Measurements from ENCODE around the gene FBXW8. TPM values are rescaled to one million over a fixed set of nuclear protein-coding genes. Genes with fewer than 3 reads are reported as not detected.
"Not testable (repeated sequence)": the region's sequence is repeated elsewhere in the genome, so short reads cannot be mapped to it uniquely, and the experiment has no call there.

Gene FBXW8
- polyA plus RNA-seq, 3 donors = 22.0 to 23.7 (median 22.8) TPM

DNA sequence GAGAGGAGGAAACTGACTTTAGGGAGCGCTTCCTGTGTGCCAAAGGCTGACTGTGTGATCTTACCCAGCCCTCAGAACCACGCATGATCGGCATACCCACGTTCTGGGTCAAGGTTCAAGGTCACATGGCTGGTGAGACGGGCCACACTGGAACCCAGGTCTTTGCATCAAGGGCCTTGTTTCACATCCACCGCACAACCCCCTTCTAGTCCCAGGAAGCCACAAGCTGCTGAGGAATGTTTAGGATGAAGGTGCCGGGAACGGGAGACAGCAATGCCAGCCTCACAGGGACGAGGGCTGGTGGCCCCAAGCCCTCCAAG, 137.8 kb downstream of the FBXW8 start:
- no peak for DNase-seq (ENCODE audit: low read depth in 3 of 3, low spot score in 2 of 3)

DNA sequence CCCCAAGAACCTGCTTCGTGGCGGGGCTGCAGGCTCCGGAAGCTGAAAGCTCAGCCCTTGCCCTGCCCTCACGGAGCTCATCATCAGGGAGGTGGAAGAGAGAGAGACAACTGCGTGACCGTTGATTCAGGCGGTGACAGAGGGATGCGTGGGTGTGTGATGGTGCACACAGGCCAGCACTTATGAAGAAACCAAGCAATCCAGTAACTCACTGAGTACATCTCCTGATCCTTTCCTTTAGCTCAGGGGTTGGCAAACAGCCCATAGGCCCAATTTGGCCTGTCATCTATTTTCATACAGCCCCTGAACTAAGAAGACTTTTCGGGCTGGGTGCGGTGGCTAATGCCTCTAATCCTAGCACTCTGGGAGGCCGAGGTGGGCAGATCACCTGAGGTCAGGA, 138.5 kb downstream of the FBXW8 start:
- DNase-seq (ENCODE audit: low read depth in 3 of 3, low spot score in 2 of 3) = no peak

DNA sequence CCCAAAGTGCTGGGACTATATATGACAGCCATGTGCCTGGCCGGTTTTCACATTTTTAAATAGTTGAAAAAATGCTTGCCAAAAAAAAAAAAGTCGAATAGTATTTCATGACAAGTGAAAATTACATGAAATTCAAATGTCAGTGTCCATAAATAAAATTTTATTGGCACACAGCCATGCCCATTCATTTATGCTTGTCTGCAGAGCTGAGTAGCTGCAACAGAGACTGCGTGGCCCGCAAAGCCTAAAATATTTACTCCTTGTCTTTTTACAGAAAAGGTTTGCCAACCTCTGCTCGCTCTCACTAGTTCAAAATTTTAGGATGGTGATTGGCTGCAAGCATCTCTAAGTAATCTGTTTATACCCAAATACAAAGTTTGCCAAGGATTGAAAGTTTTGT, 139.3 kb downstream of the FBXW8 start:
- no peak for DNase-seq (ENCODE audit: low read depth in 3 of 3, low spot score in 2 of 3)

DNA sequence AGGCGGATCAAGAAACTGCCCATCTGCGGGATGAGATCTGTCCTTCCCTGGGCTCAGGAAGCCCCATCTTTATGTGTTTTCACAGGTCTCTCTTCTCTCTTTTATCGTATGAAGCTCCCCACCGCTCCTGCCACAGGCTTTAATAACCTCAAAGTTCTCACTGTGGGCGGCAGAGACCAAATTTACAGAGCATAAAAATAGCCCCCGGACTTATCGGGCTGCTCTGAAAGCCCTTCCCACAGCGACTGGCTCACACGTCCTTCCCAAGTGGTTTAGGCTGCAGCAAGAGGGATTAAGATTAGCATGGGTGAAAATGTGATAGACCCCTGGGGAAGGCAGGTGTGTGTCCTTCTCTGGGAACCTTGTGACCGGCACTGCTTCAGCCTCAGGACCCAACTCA, 140.6 kb downstream of the FBXW8 start:
- DNase-seq (ENCODE audit: low read depth in 3 of 3, low spot score in 2 of 3) = no peak

DNA sequence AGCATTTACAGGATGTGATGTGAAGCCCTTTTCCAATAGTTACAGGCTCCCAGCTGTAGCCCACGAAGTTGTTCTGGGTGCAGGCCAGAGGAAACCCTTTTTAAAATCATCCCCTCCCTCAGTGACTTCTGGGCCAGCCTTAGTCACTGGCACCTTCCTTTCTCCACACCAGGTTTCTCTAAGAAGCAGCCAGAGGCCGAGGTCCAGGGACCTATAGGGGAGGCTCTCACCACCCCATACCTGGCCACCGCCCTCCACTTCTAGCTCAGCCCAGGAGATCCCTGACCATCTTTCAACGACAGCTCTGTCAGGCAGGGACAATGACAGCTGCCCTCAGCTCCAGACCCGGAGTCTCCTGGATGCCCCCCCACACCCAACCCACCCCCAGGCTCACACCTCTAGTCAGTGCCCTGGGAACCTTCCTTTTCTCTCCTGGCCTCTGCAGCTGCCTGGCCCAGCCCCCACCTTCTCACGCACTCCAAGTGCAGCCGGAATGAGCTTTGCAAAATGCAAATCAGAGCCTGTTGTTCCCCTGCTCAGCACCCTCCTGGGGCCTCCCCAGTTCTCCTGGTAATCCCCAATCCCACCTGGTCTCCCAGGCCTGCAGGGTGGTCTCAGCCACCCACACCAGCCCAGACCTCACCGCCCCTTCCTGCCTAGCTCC, 141.8 kb downstream of the FBXW8 start:
- DNase-seq (ENCODE audit: low read depth in 3 of 3, low spot score in 2 of 3) = no peak

DNA sequence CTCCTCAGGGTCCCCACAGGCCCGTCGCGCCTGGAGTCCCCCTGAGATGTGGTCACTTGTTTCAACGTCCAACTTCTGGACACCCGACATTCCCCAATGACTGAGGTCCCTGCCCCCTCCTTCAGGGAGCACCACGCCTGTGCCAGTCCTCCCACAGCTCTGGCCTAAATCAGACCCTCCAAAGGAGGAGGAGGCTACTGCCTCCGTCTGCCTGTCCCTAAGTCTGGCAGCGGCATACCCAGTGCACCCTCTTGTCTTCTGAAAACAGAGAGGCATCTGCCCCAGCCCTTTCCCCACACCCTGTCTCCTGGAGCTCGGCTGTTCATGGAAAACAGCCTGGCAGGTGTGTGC, 142.3 kb downstream of the FBXW8 start:
- no peak for DNase-seq (ENCODE audit: low read depth in 3 of 3, low spot score in 2 of 3)

DNA sequence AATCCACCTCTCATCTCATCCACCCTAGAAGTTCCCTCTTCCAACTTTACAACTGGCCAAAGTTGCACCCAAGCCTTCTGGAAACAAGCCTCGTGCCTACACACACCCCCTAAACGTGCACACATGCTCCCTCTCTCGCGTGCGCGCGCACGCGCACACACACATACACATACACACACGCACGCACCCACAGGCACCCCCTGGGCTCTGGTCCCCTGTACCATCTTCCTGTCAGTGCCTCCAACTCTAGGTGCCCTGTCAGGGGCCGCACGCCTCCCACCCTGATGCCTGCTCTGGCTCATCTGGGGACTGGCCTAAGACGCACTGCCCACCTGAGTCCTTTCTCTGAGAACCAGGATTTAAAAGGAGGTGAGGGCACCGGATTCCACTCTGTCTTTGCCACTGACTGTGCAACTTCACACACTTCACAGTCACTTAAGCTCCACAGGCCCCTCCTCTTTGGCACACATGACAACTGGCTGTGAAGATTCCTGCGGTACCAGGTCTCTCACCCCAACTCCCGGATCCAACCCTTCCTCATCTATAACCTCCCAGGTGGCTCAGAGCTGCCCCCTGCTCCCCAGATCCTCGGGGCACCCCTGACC, 142.9 kb downstream of the FBXW8 start:
- no peak for DNase-seq (ENCODE audit: low read depth in 3 of 3, low spot score in 2 of 3)

DNA sequence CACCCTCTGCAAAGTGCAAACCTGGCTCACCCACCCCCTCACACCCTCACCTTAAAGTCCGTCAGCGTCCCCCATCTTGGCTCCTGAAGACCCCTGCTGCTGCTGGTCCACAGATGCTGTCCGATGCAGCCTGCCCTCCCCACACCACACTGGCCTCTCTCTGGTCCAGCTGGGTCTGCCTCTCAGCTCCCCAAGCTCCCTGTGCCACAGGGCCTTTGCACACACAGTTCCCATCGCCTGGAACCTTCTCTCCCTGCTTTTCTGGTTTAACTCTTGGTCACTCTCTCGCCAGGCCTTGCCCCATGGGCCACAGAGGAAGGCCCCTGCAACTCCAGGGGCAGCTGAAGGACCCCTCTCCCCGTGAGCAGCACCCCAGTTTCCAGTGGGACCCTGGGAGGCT, 143.5 kb downstream of the FBXW8 start:
- no peak for DNase-seq (ENCODE audit: low read depth in 3 of 3, low spot score in 2 of 3)

DNA sequence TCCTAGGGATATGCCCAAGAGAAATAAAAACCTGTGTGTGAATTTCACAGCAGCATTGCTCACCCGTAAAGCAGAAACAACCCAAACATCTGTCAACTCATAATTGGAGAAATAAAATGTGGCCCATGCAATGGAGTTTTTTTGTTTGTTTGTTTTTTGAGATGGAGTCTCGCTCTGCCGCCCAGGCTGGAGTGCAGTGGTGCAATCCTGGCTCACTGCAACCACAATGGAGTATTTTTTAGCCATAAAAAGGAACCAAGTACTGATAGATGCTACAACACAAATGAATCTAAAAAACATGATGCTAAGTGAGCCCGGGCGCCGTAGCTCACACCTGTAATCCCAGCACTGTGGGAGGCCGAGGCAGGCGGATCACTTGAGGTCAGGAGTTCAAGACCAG, 146.9 kb downstream of the FBXW8 start:
- DNase-seq (ENCODE audit: low read depth in 3 of 3, low spot score in 2 of 3) = not testable (repeated sequence)

DNA sequence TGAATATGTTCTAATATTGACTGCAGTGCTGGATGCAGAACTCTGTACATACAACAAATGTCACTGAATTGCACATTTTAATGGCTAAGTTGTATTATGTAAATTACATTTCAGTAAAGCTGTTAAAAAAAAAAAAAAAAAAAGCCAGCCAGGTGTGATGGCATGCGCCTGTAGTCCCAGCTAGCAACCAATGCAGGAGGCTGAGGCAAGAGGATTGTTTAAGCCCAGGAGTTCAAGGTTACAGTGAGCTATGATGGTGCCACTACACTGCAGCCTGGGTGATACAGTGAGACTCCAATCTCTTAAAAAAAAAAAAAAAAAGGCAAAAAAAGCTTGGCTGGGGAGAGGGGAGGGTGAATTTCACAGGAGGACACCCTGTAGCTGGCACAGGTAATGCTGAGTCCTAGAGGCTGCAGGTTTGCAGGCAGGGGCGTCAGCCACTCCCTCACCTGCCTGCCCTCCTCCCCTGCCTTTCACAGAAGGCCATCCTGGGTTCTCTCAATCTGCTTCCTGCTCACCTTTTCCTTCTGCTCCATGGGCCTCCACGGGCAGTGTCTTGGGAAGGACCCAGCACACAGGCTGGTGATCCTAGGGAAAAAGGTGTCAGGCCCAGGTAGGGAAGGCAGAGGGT, 147.8 kb downstream of the FBXW8 start:
- DNase-seq (ENCODE audit: low read depth in 3 of 3, low spot score in 2 of 3) = no peak

DNA sequence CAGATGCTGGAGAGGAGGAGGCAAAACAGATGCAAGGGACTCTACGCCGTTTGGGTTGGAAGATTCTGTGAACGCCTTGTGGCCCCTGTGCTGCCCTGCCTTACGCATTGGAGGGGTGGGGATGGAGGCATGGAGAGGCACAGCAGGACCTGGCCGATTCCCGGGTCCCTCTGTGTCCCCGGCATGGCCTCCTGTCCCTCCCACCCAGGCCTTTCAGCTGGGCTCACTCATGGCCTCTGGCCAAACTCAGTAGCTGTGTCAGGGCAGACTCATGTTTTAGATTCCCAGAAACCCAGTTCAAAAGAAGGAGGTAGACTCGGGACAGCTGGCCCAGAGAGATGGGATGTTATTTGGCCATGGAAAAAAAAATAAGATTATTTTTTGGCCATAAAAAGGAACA, 148.4 kb downstream of the FBXW8 start:
- no peak for DNase-seq (ENCODE audit: low read depth in 3 of 3, low spot score in 2 of 3)

DNA sequence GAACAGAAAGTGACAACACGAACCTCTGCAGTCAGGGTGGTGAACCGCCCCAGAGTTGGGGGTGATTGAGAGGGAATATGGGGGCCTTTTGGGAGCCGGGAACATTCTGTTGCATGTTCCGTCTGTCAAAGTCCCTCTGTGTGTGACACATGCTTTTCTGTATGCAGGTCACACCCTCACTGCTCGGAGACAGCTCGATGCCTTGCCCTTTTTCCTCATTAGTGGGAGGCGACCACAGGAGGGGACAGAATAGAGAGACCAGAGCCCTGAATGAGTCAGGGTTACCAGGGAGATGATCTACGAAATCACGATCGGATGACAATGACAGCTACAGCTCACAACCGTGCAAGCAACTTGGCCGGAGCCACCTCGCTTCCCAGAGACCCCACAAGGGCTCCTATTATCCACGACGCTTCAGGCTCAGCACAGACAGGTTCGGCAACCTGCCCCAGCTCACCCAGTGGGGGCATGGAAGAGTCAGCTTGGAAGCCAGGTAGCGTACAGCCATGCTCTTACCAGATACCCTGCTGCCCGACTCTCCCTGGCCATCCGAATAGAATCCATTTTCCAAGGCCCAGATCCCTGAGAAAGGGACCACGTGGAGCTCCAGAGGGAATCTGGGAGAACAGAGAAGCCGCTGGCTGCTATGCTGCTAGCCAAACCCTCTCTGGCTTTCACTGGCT, 149.6 kb downstream of the FBXW8 start:
- DNase-seq (ENCODE audit: low read depth in 3 of 3, low spot score in 2 of 3) = no peak

DNA sequence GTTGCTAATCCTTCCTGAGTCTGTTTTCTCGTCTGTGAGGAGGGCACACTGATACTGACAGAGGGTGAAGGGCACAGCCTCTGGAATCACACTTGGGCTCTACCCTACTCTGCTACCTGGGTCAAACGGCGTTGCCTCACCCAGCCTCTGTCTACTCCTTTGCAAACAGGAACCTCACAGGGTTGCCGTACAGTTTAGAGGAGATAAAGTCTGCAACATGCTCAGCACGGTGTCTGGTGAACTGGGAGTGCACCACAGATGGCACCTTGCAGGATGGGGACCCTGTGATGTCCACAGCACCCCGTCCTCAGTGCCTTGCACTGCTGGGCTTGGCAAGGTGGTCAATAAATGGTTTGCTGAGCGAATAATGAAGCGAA, 150.2 kb downstream of the FBXW8 start:
- no peak for DNase-seq (ENCODE audit: low read depth in 3 of 3, low spot score in 2 of 3)

DNA sequence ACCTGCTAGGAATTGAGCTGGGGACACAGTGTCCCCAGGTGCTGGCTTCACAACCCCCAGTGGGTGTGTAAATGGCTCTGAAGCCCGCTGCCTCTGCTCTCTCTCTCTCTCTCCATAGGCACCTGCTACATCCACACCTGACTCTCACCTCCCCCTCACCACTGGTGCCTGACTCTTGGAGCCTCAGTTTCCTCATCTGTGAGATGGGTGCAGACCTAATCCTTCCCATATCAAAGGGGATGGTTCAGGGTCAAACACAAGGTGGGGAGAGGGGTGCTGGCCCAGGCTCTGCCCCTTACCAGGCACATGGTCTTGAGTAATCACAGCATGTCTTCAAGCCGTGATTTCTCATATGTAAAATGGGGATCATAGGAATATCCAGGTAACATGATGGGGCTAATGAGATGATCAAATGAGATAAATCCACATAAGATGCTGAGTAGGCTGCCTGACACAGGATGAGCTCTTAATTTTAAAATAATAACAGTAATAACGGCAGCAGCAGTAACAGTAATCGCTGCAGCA, 150.9 kb downstream of the FBXW8 start:
- no peak for DNase-seq (ENCODE audit: low read depth in 3 of 3, low spot score in 2 of 3)

DNA sequence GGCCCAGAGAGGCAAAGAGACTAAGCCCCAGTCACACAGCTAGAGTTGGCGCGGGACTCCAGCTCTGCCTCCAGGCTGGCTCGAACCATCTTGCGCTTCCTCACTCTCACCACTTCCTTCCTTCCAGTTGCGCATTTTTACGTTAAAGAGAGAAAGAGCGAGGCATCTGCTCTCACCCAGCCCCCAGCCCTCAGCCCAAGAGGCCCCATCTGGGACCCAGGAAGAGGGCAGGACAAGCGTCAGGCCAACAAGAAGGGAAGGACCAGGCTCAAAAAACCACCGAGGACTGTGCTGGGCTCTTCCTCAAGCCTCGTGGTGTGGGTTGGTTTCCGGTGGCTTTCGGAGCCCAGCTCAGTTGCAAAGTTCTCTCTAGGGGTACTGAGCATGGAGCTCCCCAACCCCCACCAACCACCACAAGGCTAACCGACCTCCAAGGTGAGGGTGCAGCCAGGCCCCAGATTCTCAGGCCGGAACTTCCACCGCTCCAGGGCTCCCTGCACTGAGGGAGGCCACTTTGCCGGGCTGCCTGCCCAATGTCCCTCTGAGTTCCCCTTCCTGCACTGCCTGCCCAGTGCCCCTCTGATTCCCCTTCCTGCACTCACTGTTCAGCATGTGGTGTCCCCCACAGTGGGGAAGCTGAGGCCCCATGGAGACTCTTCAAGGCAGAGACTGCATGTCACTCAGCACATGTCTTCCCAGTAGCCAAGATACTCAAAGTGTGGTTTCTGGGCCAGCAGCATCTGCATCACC, 152.6 kb downstream of the FBXW8 start:
- no peak for DNase-seq (ENCODE audit: low read depth in 3 of 3, low spot score in 2 of 3)

DNA sequence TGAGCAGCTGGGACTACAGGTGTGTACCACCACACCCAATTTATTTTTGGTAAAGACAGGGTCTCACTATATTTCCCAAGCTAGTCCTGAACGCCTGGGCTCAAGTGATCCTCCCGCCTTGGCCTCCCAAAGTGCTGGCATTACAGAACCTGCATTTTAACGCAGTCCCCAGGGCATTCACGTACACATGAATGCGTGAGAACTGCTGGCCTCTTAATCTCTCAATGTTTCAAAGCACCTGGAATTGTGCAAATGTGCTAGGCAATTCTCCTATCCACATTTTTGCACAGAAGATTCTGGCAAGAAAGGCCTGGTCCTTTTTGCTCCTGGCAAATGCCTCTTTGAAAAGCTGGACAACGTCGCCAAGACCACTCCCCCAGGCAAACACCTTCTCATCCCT, 153.3 kb downstream of the FBXW8 start:
- no peak for DNase-seq (ENCODE audit: low read depth in 3 of 3, low spot score in 2 of 3)

DNA sequence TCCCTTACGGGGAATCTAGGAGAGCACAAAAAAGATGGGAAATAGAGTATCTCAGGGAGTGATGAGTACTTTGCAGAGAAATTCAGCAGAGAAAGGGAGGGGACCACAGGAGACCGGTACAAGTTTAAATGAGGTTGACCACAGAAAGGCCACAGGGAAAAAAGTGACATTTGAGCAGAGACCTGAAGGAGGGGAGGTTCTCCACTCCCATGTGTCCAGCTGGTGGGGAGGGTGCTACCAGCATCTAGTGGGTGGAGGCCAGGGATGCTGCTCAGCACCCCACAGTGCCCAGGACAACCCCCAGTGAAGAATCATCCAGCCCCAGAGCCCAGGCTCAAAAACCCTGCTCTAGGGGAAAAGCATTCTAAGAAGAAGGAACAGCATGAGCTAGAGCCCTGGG, 153.8 kb downstream of the FBXW8 start:
- DNase-seq (ENCODE audit: low read depth in 3 of 3, low spot score in 2 of 3) = no peak

DNA sequence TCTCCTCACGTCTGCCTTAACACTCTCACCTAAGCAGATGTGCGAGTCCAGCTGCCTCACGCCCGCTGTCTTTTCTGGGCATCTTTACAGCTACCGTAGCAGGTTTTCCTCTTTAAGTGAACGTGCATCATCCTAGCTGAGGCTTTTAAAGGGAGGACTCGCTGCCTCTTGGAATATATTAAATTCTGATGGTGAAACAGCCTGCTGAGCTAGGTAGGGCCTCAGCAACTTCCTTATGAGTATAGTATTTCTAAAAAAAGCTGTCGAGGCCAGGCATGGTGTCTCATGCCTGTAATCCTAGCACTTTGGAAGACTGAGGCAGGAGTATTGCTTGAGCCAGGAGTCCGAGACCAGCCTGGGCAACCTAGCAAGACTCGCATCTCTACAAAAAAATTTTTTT, 156.3 kb downstream of the FBXW8 start:
- DNase-seq (ENCODE audit: low read depth in 3 of 3, low spot score in 2 of 3) = no peak

DNA sequence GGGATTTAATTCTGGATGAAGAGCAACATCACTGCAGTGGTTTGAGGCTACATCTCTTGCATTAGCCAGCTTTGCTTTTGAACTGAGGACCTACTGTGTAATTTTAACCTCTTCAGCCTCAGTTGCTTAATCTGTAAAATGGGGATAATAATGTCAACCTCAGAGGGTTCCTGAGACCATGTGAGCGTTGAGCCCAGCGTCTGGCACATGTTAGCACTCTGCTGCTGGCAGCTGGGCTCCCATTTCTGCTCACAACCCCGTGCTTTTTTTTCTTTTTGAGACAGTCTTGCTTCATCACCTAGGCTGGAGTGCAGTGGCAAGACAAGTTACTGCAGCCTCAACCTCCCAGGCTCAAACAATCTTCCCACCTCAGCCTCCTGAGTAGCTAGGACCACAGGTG, 156.9 kb downstream of the FBXW8 start:
- DNase-seq (ENCODE audit: low read depth in 3 of 3, low spot score in 2 of 3) = no peak

DNA sequence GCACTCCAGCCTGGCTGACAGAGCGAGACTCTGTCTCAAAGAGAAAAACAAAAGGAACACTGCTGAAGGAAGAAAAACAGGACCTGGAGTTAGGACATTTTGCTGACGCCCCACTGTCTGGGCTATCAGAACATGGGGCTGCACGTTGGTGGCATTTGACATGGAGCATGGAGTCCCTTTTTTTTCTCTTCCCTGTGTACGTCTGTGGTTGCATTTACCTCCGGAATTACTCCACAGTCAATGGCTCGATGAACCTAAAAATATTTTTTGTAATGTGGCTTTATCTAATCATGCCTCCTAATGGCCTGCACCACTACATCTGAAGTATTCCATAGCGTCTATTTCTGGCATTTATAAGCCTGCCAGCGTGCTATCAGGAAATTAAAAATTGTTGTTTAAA, 157.7 kb downstream of the FBXW8 start:
- DNase-seq (ENCODE audit: low read depth in 3 of 3, low spot score in 2 of 3) = no peak

DNA sequence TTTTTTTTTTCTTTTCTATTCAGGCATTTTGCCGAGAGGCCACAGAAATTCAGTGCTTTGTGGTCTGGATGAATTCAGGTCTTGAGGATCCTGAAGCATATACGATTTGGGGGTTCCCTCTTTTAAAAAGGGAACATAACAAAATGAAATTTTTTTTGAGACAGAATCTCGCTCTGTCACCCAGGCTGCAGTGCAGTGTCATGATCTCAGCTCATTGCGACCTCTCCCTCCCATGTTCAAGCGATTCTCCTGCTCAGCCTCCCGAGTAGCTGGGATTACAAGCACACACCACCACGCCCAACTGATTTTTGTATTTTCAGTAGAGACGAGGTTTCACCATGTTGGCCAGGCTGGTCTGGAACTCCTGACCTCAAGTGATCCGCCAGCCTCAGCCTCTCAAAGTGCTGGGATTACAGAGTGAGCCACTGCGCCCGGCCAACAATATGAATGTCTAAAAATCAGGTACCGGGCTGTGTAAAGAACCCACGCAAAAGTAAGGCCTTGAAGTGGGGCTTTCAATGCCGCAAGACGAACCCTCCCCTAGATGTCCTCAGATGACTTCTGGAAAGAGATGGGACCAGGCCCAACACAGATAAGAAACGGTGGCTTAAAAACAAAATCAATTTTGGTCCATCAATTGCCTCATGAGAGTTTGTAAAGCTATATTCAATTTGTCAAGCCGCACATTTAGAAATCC, 158.5 kb downstream of the FBXW8 start:
- DNase-seq (ENCODE audit: low read depth in 3 of 3, low spot score in 2 of 3) = no peak
